SU-DHL-6 (cell line): ENCODE data around the gene NTSR2.

Source experiments
- H2AFZ ChIP-seq: fragments of 200-600 bp; sonication (generic); 2 replicates; pipeline ENCODE4 v1.6.1; 2014; ENCODE audit warnings: low read depth, mild to moderate bottlenecking, moderate library complexity, mixed read lengths, antibody characterized with exemption, low read length; ENCODE audit not compliant: severe bottlenecking
- H3F3A ChIP-seq: fragments of 200-600 bp; shearing (Covaris generic); 2 replicates; pipeline ENCODE4 v1.6.0; 2016; ENCODE audit warnings: antibody characterized with exemption, mild to moderate bottlenecking; ENCODE audit not compliant: insufficient read depth
- H3K27ac ChIP-seq: fragments of 200-600 bp; sonication (generic); 2 replicates; pipeline ENCODE4 v1.5.1; 2016; ENCODE audit warnings: low read depth, mild to moderate bottlenecking, low read length, moderate library complexity, mixed read lengths
- H3K27me3 ChIP-seq: fragments of 200-600 bp; sonication (generic), shearing (Covaris generic); 2 replicates; pipeline ENCODE4 v1.6.0; 2014; ENCODE audit warnings: mild to moderate bottlenecking, low read length
- H3K36me3 ChIP-seq: fragments of 200-600 bp; sonication (generic); 2 replicates; pipeline ENCODE4 v1.6.1; 2014; ENCODE audit warnings: mild to moderate bottlenecking, low read length, mixed read lengths
- H3K4me2 ChIP-seq: fragments of 300-600, 200-600 bp; shearing (Covaris generic), sonication (generic); 2 replicates; pipeline ENCODE4 v1.6.0; 2014; ENCODE audit warnings: low read length, low read depth, mild to moderate bottlenecking; ENCODE audit not compliant: poor library complexity, severe bottlenecking
- H3K4me3 ChIP-seq: fragments of 200-600 bp; sonication (generic); 2 replicates; pipeline ENCODE4 v1.5.1; 2014; ENCODE audit warnings: antibody characterized with exemption, low read length, mild to moderate bottlenecking, mixed read lengths; ENCODE audit not compliant: insufficient read depth, poor library complexity, severe bottlenecking
- H3K79me2 ChIP-seq: fragments of 200-600 bp; sonication (generic); 2 replicates; pipeline ENCODE4 v1.6.1; 2014; ENCODE audit warnings: mild to moderate bottlenecking, low read length, moderate library complexity; ENCODE audit not compliant: insufficient read depth
- H3K9ac ChIP-seq: fragments of 200-600 bp; sonication (generic); 2 replicates; pipeline ENCODE4 v1.7.0; 2014; ENCODE audit warnings: mild to moderate bottlenecking, low read length
- H3K9me2 ChIP-seq: fragments of 200-600 bp; sonication (generic); replicated peaks from 2 replicates; pipeline ENCODE4 v1.6.1; 2014; ENCODE audit warnings: low read length; ENCODE audit not compliant: insufficient read depth
- H3K9me3 ChIP-seq: fragments of 200-600 bp; sonication (generic); 2 replicates; pipeline ENCODE4 v1.6.1; 2014; ENCODE audit warnings: low read length, mixed read lengths; ENCODE audit not compliant: insufficient read depth
- H4K20me1 ChIP-seq: fragments of 200-600 bp; sonication (generic); 2 replicates; pipeline ENCODE4 v1.6.1; 2014; ENCODE audit warnings: low read depth, mild to moderate bottlenecking, antibody characterized with exemption, low read length, moderate library complexity, mixed read lengths
- EZH2phosphoT487 ChIP-seq: fragments of 200-600 bp; sonication (generic), shearing (Covaris generic); conservative IDR thresholded peaks from 2 replicates; pipeline ENCODE4 v1.6.1; 2018; ENCODE audit warnings: mild to moderate bottlenecking, antibody characterized with exemption, low read length, moderate library complexity, mixed read lengths
- TF ChIP-seq, protein P1 (sequence below): fragments of 200-600 bp; sonication (generic); IDR thresholded peaks from one replicate; pipeline ENCODE4 v1.5.1; 2017; ENCODE audit warnings: antibody characterized with exemption, mild to moderate bottlenecking, low read length, moderate library complexity; ENCODE audit not compliant: insufficient read depth, poor library complexity, severe bottlenecking

Gene NTSR2

DNA sequence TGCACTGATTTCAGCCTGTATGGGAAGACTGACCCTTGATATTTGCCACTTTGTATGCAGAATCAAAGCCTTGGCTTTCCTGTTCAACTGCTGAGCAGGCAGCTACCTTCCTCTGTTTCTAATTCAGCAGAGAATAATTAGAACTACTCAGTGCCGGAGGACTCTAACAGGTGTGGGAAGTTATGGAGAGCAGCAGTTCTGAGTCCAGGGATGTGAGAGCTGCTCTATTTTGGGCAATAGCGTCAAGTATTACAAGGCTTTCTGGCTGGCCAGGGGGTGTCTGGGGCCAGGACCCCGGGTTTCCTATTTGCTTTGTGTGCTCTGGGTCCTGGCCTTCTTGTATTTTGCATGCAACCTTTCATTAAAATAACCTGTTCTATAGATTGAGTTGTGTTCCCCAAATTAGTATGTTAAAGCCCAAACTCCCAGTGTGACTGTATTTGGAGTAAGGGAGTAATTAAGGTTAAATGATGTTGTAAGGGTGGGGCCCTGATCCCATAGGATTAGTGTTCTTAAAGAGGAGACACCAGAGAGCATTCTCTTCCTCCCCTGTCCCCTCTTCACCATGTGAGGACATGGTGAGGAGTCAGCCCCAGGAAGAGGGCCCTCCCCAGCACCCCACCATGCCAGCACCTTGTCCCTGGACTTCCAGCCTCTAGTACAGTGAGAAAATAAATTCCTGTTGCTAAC, 5.6 kb upstream of the NTSR2 start:
- Histone ChIP-seq H3K9me3 (no peaks in the 10 kb centered on the region), H3K4me2 (no peak overlapping the region), H3K27me3 (no peaks in the 10 kb centered on the region), H4K20me1 (no peaks in the 10 kb centered on the region), H3K9me2 (no peaks in the 10 kb centered on the region), H3K27ac (no peak overlapping the region), H3K9ac (no peak overlapping the region), H3F3A (no peaks in the 10 kb centered on the region), H2AFZ (no peak overlapping the region), H3K36me3 (no peaks in the 10 kb centered on the region), H3K4me3 (no peak overlapping the region), H3K79me2 (no peaks in the 10 kb centered on the region)
- no peak for TF ChIP-seq EZH2phosphoT487
- TF ChIP-seq, protein P1, sequence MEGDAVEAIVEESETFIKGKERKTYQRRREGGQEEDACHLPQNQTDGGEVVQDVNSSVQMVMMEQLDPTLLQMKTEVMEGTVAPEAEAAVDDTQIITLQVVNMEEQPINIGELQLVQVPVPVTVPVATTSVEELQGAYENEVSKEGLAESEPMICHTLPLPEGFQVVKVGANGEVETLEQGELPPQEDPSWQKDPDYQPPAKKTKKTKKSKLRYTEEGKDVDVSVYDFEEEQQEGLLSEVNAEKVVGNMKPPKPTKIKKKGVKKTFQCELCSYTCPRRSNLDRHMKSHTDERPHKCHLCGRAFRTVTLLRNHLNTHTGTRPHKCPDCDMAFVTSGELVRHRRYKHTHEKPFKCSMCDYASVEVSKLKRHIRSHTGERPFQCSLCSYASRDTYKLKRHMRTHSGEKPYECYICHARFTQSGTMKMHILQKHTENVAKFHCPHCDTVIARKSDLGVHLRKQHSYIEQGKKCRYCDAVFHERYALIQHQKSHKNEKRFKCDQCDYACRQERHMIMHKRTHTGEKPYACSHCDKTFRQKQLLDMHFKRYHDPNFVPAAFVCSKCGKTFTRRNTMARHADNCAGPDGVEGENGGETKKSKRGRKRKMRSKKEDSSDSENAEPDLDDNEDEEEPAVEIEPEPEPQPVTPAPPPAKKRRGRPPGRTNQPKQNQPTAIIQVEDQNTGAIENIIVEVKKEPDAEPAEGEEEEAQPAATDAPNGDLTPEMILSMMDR, result no peak

DNA sequence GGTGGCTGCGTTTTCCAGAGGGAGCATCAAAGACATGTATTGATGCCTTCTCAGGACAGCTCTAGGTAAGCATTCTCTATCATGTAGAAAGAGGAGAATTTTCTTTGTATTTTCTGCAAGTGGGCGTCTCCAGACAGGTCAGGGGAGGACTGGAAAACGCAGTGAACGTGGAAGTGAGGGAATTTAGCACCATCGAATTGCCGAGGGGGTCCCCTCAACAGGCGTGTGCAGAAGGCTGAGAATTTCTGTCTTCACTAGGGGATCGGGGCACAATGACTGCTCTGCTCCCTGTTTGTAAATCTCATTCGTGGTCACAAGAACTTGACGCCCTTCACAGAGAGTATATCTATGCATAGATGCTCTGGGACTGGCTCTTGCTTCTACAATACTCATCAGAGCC, 5.0 kb upstream of the NTSR2 start:
- no peak overlapping the region for H3K27ac ChIP-seq
- H3K4me3 ChIP-seq, result no peak overlapping the region
- H3K36me3 ChIP-seq, result no peaks in the 10 kb centered on the region

DNA sequence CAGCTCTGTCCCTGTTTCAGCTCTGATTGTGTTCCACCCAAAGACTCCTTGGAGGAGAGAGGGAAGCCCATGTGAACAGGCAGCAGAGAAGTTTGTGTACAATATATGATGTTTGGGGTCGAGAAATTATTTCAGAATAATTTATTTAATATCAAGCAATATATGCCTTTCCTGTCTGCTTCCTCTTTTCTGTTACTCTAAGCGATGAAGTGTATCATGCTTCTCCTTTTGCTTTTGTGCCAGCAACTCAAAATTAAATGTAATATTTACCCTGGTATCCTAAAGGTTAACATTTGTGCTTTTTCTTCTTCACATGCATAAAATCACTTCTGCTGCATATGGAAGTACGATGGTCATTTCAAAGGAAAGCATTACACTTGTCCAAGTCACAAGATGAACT, 2.4 kb upstream of the NTSR2 start:
- no peak overlapping the region for H3K27ac ChIP-seq
- H4K20me1 ChIP-seq, result no peaks in the 10 kb centered on the region
- H3K79me2 ChIP-seq, result no peaks in the 10 kb centered on the region
- no peaks in the 10 kb centered on the region for H3K36me3 ChIP-seq
- no peak for TF ChIP-seq EZH2phosphoT487
- TF ChIP-seq, protein P1, result no peak
- H3K4me2 ChIP-seq, result no peak overlapping the region
- H3K4me3 ChIP-seq, result no peak overlapping the region
- no peaks in the 10 kb centered on the region for H3K9me2 ChIP-seq
- no peak overlapping the region for H3K9ac ChIP-seq
- H3K9me3 ChIP-seq, result no peaks in the 10 kb centered on the region
- no peaks in the 10 kb centered on the region for H3F3A ChIP-seq
- no peaks in the 10 kb centered on the region for H3K27me3 ChIP-seq
- H2AFZ ChIP-seq, result no peak overlapping the region

More for the DNA sequence above, 5.0 kb upstream of the NTSR2 start:
- H3F3A ChIP-seq, result no peaks in the 10 kb centered on the region
- no peak for TF ChIP-seq EZH2phosphoT487
- TF ChIP-seq, protein P1, result no peak
- no peaks in the 10 kb centered on the region for H3K9me2 ChIP-seq
- no peaks in the 10 kb centered on the region for H3K27me3 ChIP-seq
- H2AFZ ChIP-seq, result no peak overlapping the region
- no peaks in the 10 kb centered on the region for H4K20me1 ChIP-seq
- H3K9ac ChIP-seq, result no peak overlapping the region
- no peaks in the 10 kb centered on the region for H3K9me3 ChIP-seq
- H3K79me2 ChIP-seq, result no peaks in the 10 kb centered on the region
- no peak overlapping the region for H3K4me2 ChIP-seq
